ENCODE results near the gene OR4D11.
"Not testable (repeated sequence)": the region's sequence is repeated elsewhere in the genome, so short reads cannot be mapped to it uniquely, and the experiment has no call there.

The OR4D11 gene

GRCh38 chr11:59545179-59546020, 42.0 kb downstream of the OR4D11 start:
- no peak for TF ChIP-seq CTCF (IDR thresholded peaks at IDR 0.05; ENCODE audit: low read depth, low read length)
- in situ Hi-C loops (cut with HindIII; ENCODE audit: low sequenced_read_pairs): no loop called here
- DNase-seq (ENCODE audit: low read depth, low spot score): peak; percentile 69
- no peak overlapping the region for H3K4me3 ChIP-seq (ENCODE audit: low read depth, low read length)

GRCh38 chr11:59547605-59548308, 44.4 kb downstream of the OR4D11 start:
- in situ Hi-C loops (cut with HindIII; ENCODE audit: low sequenced_read_pairs): not testable (repeated sequence)

GRCh38 chr11:59548309-59548656, 44.9 kb downstream of the OR4D11 start:
- in situ Hi-C loops (cut with HindIII; ENCODE audit: low sequenced_read_pairs): no loop called here
- no peak overlapping the region for H3K4me3 ChIP-seq (ENCODE audit: low read depth, low read length)
- TF ChIP-seq CTCF (IDR thresholded peaks at IDR 0.05; ENCODE audit: low read depth, low read length): no peak
- no peak for DNase-seq (ENCODE audit: low read depth, low spot score)

More at GRCh38 chr11:59547605-59548308, 44.4 kb downstream of the OR4D11 start:
- DNase-seq (ENCODE audit: low read depth, low spot score); H3K4me3 ChIP-seq (ENCODE audit: low read depth, low read length): not testable (repeated sequence)

GRCh38 chr11:59550368-59550841, 47.0 kb downstream of the OR4D11 start:
- DNase-seq (ENCODE audit: low read depth, low spot score): peak; percentile 95
- in situ Hi-C loops (cut with HindIII; ENCODE audit: low sequenced_read_pairs): no loop called here
- H3K4me3 ChIP-seq (ENCODE audit: low read depth, low read length): peak overlapping the region; percentile 65
- peak; percentile 56 for TF ChIP-seq CTCF (IDR thresholded peaks at IDR 0.05; ENCODE audit: low read depth, low read length)

GRCh38 chr11:59550842-59551658, 47.7 kb downstream of the OR4D11 start:
- H3K4me3 ChIP-seq (ENCODE audit: low read depth, low read length): peak overlapping the region; percentile 65
- peak; percentile 94 for DNase-seq (ENCODE audit: low read depth, low spot score)
- no peak for TF ChIP-seq CTCF (IDR thresholded peaks at IDR 0.05; ENCODE audit: low read depth, low read length)
- in situ Hi-C loops (cut with HindIII; ENCODE audit: low sequenced_read_pairs): no loop called here

GRCh38 chr11:59551659-59552521, 48.5 kb downstream of the OR4D11 start:
- peak; percentile 90 for DNase-seq (ENCODE audit: low read depth, low spot score)

More at GRCh38 chr11:59551659-59552521, 48.5 kb downstream of the OR4D11 start:
- no peak for TF ChIP-seq CTCF (IDR thresholded peaks at IDR 0.05; ENCODE audit: low read depth, low read length)
- in situ Hi-C loops (cut with HindIII; ENCODE audit: low sequenced_read_pairs): no loop called here
- peak overlapping the region; percentile 65 for H3K4me3 ChIP-seq (ENCODE audit: low read depth, low read length)
